Chondrocyte (in vitro differentiated cells): ENCODE results near the gene PKN3. TPM values are rescaled to one million over a fixed set of nuclear protein-coding genes. Genes with fewer than 3 reads are reported as not detected.

Experiments used
- DNase-seq: peaks from one replicate; pipeline ENCODE4 v3.0.0; 2021; ENCODE audit warnings: mixed read lengths, low spot score
- H3K27ac Mint-ChIP-seq: one replicate; pipeline ENCODE4 v1.8.0; 2021; ENCODE audit warnings: mild to moderate bottlenecking, moderate library complexity, mixed read lengths; ENCODE audit not compliant: unreplicated experiment
- H3K27me3 Mint-ChIP-seq: 2 replicates; pipeline ENCODE4 v1.8.0; 2021; ENCODE audit warnings: low read depth, mixed read lengths
- H3K36me3 Mint-ChIP-seq: 2 replicates; pipeline ENCODE4 v1.8.0; 2021; ENCODE audit warnings: low read depth, mixed read lengths
- H3K4me1 Mint-ChIP-seq: 2 replicates; pipeline ENCODE4 v1.8.0; 2021; ENCODE audit warnings: low read depth, mild to moderate bottlenecking, mixed read lengths
- H3K4me3 Mint-ChIP-seq: one replicate; pipeline ENCODE4 v1.8.0; 2021; ENCODE audit warnings: mild to moderate bottlenecking, moderate library complexity, mixed read lengths; ENCODE audit not compliant: unreplicated experiment
- H3K9me3 Mint-ChIP-seq: 2 replicates; pipeline ENCODE4 v1.8.0; 2021; ENCODE audit warnings: low read depth, mixed read lengths
- CTCF ChIP-seq: fragments of 200-600 bp; sonication (generic); IDR thresholded peaks from 2 replicates; pipeline ENCODE4 v1.5.0; 2021; ENCODE audit warnings: antibody characterized with exemption, mild to moderate bottlenecking, moderate library complexity
- total RNA-seq: library from RNA; stranded (reverse); gene quantifications from 3 replicates; pipeline ENCODE4 v1.2.1, GENCODE V29; 2021

PKN3 gene
- total RNA-seq, 1 donor from 2014 or later = 4.2 TPM

GRCh38 chr9:128721487-128722010 is 19.2 kb downstream of the PKN3 start:
- no peaks in the 10 kb centered on the region for H3K9me3 Mint-ChIP-seq

GRCh38 chr9:128722380-128723351 is 20.4 kb downstream of the PKN3 start:
- Mint-ChIP-seq H3K27ac (peak overlapping the region; percentile 78), H3K4me1 (peaks cover 22% of the 10 kb centered on the region), H3K27me3 (no peaks in the 10 kb centered on the region), H3K4me3 (peak overlapping the region; percentile 87), H3K9me3 (no peaks in the 10 kb centered on the region), H3K36me3 (no peaks in the 10 kb centered on the region)
- no peak for DNase-seq
- no peak for TF ChIP-seq CTCF

More at GRCh38 chr9:128721487-128722010, 19.2 kb downstream of the PKN3 start:
- Mint-ChIP-seq H3K4me3 (no peak overlapping the region), H3K27ac (no peak overlapping the region), H3K27me3 (no peaks in the 10 kb centered on the region), H3K36me3 (no peaks in the 10 kb centered on the region), H3K4me1 (peaks cover 22% of the 10 kb centered on the region)
- no peak for TF ChIP-seq CTCF
- no peak for DNase-seq

GRCh38 chr9:128723352-128723865 is 21.1 kb downstream of the PKN3 start:
- peak overlapping the region; percentile 78 for H3K27ac Mint-ChIP-seq
- H3K36me3 Mint-ChIP-seq = no peaks in the 10 kb centered on the region
- no peak for DNase-seq
- no peaks in the 10 kb centered on the region for H3K27me3 Mint-ChIP-seq
- H3K4me3 Mint-ChIP-seq = peak overlapping the region; percentile 87
- no peak for TF ChIP-seq CTCF
- H3K4me1 Mint-ChIP-seq = peaks cover 22% of the 10 kb centered on the region
- no peaks in the 10 kb centered on the region for H3K9me3 Mint-ChIP-seq

GRCh38 chr9:128723866-128724743 is 21.8 kb downstream of the PKN3 start, which contains the start of gene ZDHHC12:
Gene ZDHHC12 (minus strand): TSS chr9:128724127. CDS start chr9:128724093, 34 bp downstream.
- DNase-seq = peak; percentile 98
- Mint-ChIP-seq H3K27me3 (no peaks in the 10 kb centered on the region), H3K4me1 (peaks cover 22% of the 10 kb centered on the region), H3K4me3 (peak within 1 kb of the TSS; percentile 87), H3K27ac (peak within 1 kb of the TSS; percentile 78), H3K36me3 (no peaks in the 10 kb centered on the region), H3K9me3 (no peaks in the 10 kb centered on the region)
- no peak for TF ChIP-seq CTCF
